ENCODE measurements around the gene TGFB1I1.

DNA sequence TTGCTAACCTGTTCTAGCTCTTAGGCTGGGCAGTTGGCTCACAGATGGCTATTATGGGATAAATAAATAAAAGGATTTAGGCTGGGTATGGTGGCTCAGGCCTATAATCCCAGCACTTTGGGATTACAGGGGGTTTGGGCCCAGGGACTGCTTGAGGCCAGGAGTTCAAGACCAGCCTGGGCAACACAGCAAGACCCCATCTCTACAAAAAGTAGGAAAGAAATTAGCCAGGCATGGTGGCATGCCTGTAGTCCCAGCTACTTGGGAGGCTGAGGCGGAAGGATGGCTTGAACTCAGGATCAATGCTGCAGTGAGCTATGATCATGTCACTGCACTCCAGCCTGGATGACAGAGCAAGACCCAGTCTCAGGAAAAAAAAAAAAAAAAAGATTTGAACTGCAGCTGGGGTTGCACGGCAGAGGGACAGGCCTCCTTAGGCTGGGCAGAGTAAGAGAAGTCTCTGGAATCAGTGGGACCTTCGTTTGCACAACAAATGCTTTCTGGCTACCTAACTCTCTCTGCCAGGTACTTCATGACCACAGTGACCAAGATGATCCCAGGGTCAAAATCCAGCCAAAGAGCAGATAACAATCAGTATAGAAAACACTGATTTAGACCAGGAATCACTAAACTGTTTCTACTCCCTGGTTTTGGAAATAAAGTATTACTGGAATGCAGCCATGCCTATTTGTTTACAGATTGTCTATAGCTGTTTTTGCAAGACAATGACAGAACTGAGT is 29.4 kb downstream of the TGFB1I1 start:
- TF ChIP-seq, protein P1, sequence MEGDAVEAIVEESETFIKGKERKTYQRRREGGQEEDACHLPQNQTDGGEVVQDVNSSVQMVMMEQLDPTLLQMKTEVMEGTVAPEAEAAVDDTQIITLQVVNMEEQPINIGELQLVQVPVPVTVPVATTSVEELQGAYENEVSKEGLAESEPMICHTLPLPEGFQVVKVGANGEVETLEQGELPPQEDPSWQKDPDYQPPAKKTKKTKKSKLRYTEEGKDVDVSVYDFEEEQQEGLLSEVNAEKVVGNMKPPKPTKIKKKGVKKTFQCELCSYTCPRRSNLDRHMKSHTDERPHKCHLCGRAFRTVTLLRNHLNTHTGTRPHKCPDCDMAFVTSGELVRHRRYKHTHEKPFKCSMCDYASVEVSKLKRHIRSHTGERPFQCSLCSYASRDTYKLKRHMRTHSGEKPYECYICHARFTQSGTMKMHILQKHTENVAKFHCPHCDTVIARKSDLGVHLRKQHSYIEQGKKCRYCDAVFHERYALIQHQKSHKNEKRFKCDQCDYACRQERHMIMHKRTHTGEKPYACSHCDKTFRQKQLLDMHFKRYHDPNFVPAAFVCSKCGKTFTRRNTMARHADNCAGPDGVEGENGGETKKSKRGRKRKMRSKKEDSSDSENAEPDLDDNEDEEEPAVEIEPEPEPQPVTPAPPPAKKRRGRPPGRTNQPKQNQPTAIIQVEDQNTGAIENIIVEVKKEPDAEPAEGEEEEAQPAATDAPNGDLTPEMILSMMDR (IDR thresholded peaks at IDR 0.05; ENCODE audit: poor library complexity, severe bottlenecking) = no peak
- TF ChIP-seq SMC3 (conservative IDR thresholded peaks at IDR 0.05; ENCODE audit: poor library complexity) (no peak), EZH2 (IDR thresholded peaks at IDR 0.05; ENCODE audit: borderline replicate concordance, insufficient read depth, low read length, poor library complexity, severe bottlenecking) (no peak), RAD21 (conservative IDR thresholded peaks at IDR 0.05) (no peak), POLR2AphosphoS5 (IDR thresholded peaks at IDR 0.05) (no peak), EP300 (conservative IDR thresholded peaks at IDR 0.05; ENCODE audit: poor library complexity, severe bottlenecking) (no peak), TAF1 (IDR thresholded peaks at IDR 0.05; ENCODE audit: low read depth) (no peak)
- TF ChIP-seq, protein P2, sequence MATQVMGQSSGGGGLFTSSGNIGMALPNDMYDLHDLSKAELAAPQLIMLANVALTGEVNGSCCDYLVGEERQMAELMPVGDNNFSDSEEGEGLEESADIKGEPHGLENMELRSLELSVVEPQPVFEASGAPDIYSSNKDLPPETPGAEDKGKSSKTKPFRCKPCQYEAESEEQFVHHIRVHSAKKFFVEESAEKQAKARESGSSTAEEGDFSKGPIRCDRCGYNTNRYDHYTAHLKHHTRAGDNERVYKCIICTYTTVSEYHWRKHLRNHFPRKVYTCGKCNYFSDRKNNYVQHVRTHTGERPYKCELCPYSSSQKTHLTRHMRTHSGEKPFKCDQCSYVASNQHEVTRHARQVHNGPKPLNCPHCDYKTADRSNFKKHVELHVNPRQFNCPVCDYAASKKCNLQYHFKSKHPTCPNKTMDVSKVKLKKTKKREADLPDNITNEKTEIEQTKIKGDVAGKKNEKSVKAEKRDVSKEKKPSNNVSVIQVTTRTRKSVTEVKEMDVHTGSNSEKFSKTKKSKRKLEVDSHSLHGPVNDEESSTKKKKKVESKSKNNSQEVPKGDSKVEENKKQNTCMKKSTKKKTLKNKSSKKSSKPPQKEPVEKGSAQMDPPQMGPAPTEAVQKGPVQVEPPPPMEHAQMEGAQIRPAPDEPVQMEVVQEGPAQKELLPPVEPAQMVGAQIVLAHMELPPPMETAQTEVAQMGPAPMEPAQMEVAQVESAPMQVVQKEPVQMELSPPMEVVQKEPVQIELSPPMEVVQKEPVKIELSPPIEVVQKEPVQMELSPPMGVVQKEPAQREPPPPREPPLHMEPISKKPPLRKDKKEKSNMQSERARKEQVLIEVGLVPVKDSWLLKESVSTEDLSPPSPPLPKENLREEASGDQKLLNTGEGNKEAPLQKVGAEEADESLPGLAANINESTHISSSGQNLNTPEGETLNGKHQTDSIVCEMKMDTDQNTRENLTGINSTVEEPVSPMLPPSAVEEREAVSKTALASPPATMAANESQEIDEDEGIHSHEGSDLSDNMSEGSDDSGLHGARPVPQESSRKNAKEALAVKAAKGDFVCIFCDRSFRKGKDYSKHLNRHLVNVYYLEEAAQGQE (IDR thresholded peaks at IDR 0.05; ENCODE audit: borderline replicate concordance) = no peak
